Fibroblast of mammary gland (primary cell): ENCODE measurements around the gene CLEC16A.

Source experiments
- DNase-seq: peaks from one replicate; pipeline ENCODE4 v3.0.0-alpha.2; 2010; ENCODE audit warnings: low read depth
- H3K4me3 ChIP-seq: 2 replicates; pipeline ENCODE4 v1.5.1; 2011; ENCODE audit warnings: low read depth, mild to moderate bottlenecking, low read length, moderate library complexity; ENCODE audit not compliant: control insufficient read depth
- TF ChIP-seq, protein P1 (sequence below): conservative IDR thresholded peaks from 2 replicates; pipeline ENCODE4 v1.5.1; 2011; ENCODE audit warnings: low read depth, low read length, inconsistent platforms; ENCODE audit not compliant: control insufficient read depth, insufficient read depth

Gene CLEC16A

GRCh38 chr16:11211977-11212797 lies 267.8 kb downstream of the CLEC16A start:
- no peak for DNase-seq
- H3K4me3 ChIP-seq: no peak overlapping the region
- TF ChIP-seq, protein P1, sequence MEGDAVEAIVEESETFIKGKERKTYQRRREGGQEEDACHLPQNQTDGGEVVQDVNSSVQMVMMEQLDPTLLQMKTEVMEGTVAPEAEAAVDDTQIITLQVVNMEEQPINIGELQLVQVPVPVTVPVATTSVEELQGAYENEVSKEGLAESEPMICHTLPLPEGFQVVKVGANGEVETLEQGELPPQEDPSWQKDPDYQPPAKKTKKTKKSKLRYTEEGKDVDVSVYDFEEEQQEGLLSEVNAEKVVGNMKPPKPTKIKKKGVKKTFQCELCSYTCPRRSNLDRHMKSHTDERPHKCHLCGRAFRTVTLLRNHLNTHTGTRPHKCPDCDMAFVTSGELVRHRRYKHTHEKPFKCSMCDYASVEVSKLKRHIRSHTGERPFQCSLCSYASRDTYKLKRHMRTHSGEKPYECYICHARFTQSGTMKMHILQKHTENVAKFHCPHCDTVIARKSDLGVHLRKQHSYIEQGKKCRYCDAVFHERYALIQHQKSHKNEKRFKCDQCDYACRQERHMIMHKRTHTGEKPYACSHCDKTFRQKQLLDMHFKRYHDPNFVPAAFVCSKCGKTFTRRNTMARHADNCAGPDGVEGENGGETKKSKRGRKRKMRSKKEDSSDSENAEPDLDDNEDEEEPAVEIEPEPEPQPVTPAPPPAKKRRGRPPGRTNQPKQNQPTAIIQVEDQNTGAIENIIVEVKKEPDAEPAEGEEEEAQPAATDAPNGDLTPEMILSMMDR: no peak

- DNase-seq: no peak
- no peak overlapping the region for H3K4me3 ChIP-seq
- TF ChIP-seq, protein P1: no peak
Observed at GRCh38 chr16:11212798-11213196, 268.4 kb downstream of the CLEC16A start.

- DNase-seq: no peak
- TF ChIP-seq, protein P1: no peak
- H3K4me3 ChIP-seq: no peak overlapping the region
Observed at GRCh38 chr16:11213373-11213772, 269.0 kb downstream of the CLEC16A start.

GRCh38 chr16:11213799-11214198 lies 269.4 kb downstream of the CLEC16A start:
- H3K4me3 ChIP-seq: no peak overlapping the region
- TF ChIP-seq, protein P1: no peak
- no peak for DNase-seq

DNA sequence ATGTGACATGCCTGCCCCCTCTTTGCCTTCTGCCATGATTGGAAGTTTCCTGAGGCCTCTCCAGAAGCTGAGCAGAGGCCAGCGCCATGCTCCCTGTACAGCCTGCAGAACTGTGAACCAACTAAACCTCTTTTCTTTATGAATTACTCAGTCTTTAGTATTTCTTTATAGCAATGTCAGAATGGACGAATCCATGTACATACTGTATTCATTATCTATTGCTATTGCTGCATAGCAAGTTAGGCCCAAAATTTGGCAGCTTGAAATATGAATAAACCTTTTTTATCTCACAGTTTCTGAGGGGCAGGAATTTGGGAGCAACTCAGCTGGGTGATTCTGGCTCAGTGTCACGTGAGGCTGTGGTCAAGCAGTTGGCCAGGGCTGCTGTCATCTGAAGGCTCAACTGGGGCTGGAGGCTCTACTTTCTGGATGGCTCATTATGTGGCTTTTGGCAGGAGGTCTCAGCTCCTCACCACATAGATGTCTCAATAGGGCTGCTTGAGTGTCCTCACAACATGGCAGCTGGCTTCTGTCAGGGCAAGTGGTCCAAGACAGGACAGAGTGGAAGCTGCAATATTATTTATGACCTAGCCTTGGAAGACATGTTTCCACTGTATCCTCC lies 271.7 kb downstream of the CLEC16A start:
- TF ChIP-seq, protein P1: no peak
- DNase-seq: no peak
- no peak overlapping the region for H3K4me3 ChIP-seq

DNA sequence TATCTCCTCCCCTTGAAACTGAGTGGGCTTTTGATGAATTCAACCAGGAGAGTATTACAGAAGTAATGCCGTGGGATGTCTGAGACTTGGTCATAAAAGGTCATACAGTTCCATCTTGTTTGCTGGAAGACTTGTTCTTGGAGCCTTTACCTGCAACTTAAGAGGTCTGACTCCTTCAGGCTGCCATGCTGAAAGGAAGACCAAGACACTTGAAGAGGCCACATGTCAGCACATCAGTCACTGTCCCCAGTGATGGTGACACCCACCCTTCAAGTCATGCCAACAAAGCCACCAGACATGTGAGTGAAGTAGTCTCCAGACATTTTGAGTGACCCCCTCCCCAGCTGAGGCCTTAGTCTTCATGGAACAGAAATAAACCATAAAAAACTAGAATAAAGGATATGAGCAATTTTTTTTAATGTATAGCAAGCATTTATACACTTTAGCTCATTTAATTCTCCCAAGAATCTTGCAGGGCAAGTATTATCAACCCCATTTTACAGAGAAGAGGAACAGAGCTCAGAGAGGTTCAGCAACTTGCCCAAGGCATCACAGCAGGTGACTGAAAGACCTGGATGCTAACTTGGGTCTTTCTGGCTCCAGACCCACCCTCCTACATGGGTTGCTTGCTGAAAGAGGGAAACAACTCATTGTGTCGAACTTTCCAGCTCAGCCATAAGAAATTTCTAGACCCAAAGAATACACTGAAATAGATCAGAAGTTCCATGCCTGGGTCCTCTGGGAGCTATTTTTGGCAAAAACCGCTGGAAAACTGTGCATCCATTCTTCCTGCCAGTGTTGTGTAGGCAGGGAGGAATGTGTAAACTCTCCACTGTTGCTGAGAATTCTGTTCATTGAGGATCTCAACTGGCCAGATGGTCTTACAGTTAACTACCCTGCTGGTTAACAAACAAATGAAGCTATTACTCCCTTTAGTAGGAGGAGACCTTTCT lies 273.6 kb downstream of the CLEC16A start:
- no peak for DNase-seq
- no peak overlapping the region for H3K4me3 ChIP-seq
- TF ChIP-seq, protein P1: no peak
